Mucosa of descending colon (tissue), 3 donors: ENCODE measurements around the gene UBE2J2. TPM values are rescaled to one million over a fixed set of nuclear protein-coding genes. Genes with fewer than 3 reads are reported as not detected.

Experiments used
- ATAC-seq: fragments of 200-7000 bp; cut with Tn5 transposase; one replicate; pipeline ENCODE4 v1.9.1; 2020; ENCODE audit warnings: mild to moderate bottlenecking, moderate library complexity
- DNase-seq, 3 donors: peaks; one replicate each; pipeline ENCODE4 v3.0.0-alpha.2; 2020
- H3K36me3 ChIP-seq: fragments of 200-600 bp; one replicate; pipeline ENCODE4 v1.8.0; 2021; ENCODE audit warnings: low read depth, mild to moderate bottlenecking
- H3K4me1 ChIP-seq: fragments of 200-600 bp; one replicate; pipeline ENCODE4 v1.8.0; 2021; ENCODE audit warnings: low read depth, mild to moderate bottlenecking
- H3K4me3 ChIP-seq: fragments of 200-600 bp; one replicate; pipeline ENCODE4 v1.8.0; 2021; ENCODE audit warnings: mild to moderate bottlenecking
- H3K9me3 ChIP-seq: fragments of 200-600 bp; one replicate; pipeline ENCODE4 v1.8.0; 2021; ENCODE audit warnings: mild to moderate bottlenecking
- intact Hi-C, 2 donors: fragments of 100-400 bp; cut with DNase I in 1 of 2; cut with micrococcal nuclease in 1 of 2; formaldehyde crosslinking; loops; one replicate each; pipeline versions ENCODE4 v1.11.0 to v1.11.1; 2022; cut with DNase I, micrococcal nuclease
- total RNA-seq, 3 donors: library from RNA; stranded (reverse); fragmentation: NEBNext Ultra II Directional in 2 of 3; extraction: Animal tissue kit (Norgen Biotek cat#: 25700) in 2 of 3; gene quantifications; one replicate each; pipeline versions ENCODE4 v1.2.1 to v1.2.4, GENCODE V29; 2021 to 2023
- TF ChIP-seq, protein P1 (sequence below): fragments of 200-600 bp; IDR thresholded peaks from one replicate; pipeline ENCODE4 v1.8.0; 2022; ENCODE audit warnings: antibody characterized with exemption, mild to moderate bottlenecking
- donor health status: DM: no; HTN: no; CAD: no; lungs with moderate emphysema.
- donor health status: DM: no; HTN: no; CAD: no.
- donor health status: DM: no; HTN: yes; CAD: no.

UBE2J2 gene
- total RNA-seq, 3 donors from 2014 or later, result 49.8 to 65.8 (median 61.1) TPM

DNA sequence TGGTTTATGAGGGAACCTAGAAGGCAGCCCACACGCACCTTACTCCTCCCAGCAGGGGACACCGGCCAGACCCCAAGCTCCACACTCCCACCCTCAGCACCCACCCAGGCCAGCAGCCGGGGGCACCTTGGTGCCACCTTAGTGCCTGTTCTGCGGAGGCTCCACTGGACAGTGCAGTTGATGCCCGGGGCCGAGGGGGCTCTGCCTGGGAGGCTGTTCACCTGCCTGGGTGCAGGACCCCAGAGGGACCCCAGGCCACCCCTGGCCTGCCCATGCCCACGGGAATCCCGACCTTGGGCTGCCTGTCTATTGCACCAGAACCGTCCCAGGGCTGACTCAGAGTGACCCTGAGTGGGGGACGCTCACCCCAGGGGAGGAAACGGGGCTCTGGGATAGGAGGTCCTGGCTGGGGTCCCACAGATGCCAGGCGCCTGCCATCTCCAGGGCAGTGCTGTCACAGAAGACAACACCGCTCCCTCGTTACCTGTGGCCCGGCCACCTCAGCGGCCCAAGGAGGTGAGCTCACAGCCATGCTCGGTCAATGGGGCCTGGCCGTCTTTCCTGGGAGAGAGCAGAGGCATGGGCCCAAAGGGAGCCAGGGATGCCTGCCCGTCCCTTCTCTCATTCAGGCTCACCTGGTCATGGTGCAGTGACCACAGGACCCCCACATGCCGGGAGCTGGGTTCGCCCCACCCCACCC is 7.3 kb upstream of the UBE2J2 start:
- H3K9me3 ChIP-seq, result no peaks in the 10 kb centered on the region
- H3K36me3 ChIP-seq, result no peaks in the 10 kb centered on the region
- intact Hi-C loops, result no loop called here
- DNase-seq (peak in 1 of 3 donors; percentile 57), ATAC-seq (no peak)
- TF ChIP-seq, protein P1, sequence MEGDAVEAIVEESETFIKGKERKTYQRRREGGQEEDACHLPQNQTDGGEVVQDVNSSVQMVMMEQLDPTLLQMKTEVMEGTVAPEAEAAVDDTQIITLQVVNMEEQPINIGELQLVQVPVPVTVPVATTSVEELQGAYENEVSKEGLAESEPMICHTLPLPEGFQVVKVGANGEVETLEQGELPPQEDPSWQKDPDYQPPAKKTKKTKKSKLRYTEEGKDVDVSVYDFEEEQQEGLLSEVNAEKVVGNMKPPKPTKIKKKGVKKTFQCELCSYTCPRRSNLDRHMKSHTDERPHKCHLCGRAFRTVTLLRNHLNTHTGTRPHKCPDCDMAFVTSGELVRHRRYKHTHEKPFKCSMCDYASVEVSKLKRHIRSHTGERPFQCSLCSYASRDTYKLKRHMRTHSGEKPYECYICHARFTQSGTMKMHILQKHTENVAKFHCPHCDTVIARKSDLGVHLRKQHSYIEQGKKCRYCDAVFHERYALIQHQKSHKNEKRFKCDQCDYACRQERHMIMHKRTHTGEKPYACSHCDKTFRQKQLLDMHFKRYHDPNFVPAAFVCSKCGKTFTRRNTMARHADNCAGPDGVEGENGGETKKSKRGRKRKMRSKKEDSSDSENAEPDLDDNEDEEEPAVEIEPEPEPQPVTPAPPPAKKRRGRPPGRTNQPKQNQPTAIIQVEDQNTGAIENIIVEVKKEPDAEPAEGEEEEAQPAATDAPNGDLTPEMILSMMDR, result no peak
- H3K4me1 ChIP-seq, result peaks cover 18% of the 10 kb centered on the region
- no peak overlapping the region for H3K4me3 ChIP-seq

DNA sequence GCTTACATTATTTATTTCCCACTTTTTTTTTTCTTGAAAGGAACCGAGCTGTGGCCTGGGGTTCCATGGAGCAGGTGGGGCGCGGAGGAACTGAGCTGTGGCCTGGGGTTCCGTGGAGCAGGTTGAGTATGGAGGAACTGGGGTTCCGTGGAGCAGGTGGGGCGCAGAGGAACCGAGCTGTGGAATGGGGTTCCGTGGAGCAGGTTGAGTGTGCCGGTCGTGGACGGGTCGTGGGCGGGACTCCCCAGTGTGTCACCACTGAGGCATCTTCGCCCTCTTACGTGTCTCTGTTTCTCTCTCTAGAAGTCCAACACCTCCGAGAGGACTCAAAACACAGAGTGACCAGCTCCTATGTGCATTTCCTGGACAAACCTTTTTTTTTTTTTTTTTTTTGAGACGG is 5.4 kb upstream of the UBE2J2 start:
- intact Hi-C loops, result no loop called here
- no peak for ATAC-seq

DNA sequence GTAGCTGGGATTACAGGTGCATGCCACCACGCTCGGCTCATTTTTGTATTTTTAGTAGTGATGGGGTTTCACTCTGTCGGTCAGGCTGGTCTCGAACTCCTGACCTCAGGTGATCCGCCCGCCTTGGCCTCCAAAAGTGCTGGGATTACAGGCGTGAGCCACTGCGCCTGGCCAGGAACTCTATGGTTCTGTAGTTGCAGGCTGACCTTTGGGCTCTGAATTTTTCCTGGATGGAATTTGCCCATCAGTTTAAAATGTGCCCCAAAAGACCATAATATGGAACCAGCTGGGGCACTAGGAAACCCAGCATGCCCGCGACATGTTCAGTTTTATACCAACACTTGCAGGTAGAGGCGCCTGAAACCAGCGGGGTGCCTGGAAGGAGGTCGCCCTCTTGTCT is 5.0 kb upstream of the UBE2J2 start:
- Histone ChIP-seq H3K36me3 (no peaks in the 10 kb centered on the region), H3K9me3 (no peaks in the 10 kb centered on the region), H3K4me3 (no peak overlapping the region), H3K4me1 (peaks cover 12% of the 10 kb centered on the region)
- ATAC-seq (no peak), DNase-seq (no peak)
- intact Hi-C loops, result no loop called here
- TF ChIP-seq, protein P1, result no peak

More for the DNA sequence above, 5.4 kb upstream of the UBE2J2 start:
- no peaks in the 10 kb centered on the region for H3K9me3 ChIP-seq
- no peak for DNase-seq
- H3K4me3 ChIP-seq, result no peak overlapping the region
- no peaks in the 10 kb centered on the region for H3K36me3 ChIP-seq
- TF ChIP-seq, protein P1, result no peak
- H3K4me1 ChIP-seq, result peaks cover 12% of the 10 kb centered on the region

DNA sequence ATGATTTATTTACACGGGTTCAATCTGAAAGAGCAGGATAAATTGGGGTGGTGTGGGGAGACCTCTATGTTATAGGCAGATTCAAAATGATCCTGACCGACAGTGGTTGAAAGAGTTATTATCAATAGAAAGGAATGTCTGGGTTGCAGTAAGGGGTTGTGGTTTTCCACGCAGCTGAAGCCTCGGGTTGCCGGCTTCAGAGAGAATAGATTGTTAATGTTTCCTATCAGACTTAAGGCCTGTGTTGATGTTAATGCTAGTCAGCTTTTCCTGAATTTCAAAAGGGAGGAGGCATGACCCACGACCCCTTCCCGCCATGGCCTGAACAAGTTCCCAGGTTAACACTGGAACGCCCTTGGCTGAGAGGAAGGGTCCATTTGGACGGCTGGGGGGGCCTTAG is 2.2 kb upstream of the UBE2J2 start:
- TF ChIP-seq, protein P1, result no peak
- ATAC-seq (no peak), DNase-seq (no peak)
- Histone ChIP-seq H3K36me3 (no peaks in the 10 kb centered on the region), H3K4me1 (peaks cover 19% of the 10 kb centered on the region), H3K4me3 (no peak overlapping the region), H3K9me3 (no peaks in the 10 kb centered on the region)
- intact Hi-C loops, result no loop called here

DNA sequence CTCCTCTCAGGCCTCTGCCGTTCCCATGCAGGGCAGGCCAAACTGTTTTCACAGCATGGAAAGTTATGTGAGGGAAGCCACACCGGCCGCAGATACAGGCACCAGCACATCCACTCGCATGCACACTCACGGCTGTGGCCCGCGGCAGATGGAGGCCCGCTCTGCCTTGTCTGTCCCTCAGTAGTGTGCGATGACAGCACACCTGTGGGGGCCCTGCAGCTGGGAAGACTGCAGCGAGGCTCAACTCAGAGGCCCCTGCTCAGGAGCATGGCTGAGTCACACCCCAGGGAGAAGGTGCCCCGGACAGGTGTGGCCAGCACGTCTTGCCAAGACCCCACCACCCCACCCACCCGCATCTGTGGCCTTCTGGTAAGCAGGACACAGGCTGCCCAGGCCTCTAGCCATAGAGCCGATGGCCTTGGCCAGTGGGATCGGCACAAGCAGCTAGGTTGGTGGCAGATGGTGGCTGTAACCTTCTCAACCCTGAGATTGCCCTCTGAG is 1.3 kb upstream of the UBE2J2 start:
- intact Hi-C loops, result no loop called here

More for the DNA sequence above, 1.3 kb upstream of the UBE2J2 start:
- Histone ChIP-seq H3K36me3 (no peaks in the 10 kb centered on the region), H3K4me3 (no peak overlapping the region), H3K4me1 (peaks cover 23% of the 10 kb centered on the region), H3K9me3 (no peaks in the 10 kb centered on the region)
- DNase-seq, result peak in 1 of 3 donors; percentile 53
- TF ChIP-seq, protein P1, result no peak
- no peak for ATAC-seq
